ENCODE data around the gene WDTC1. TPM values are rescaled to one million over a fixed set of nuclear protein-coding genes. Genes with fewer than 3 reads are reported as not detected.

WDTC1 gene
- total RNA-seq, 1 experiment from 2014 or later = 19.0 TPM

DNA sequence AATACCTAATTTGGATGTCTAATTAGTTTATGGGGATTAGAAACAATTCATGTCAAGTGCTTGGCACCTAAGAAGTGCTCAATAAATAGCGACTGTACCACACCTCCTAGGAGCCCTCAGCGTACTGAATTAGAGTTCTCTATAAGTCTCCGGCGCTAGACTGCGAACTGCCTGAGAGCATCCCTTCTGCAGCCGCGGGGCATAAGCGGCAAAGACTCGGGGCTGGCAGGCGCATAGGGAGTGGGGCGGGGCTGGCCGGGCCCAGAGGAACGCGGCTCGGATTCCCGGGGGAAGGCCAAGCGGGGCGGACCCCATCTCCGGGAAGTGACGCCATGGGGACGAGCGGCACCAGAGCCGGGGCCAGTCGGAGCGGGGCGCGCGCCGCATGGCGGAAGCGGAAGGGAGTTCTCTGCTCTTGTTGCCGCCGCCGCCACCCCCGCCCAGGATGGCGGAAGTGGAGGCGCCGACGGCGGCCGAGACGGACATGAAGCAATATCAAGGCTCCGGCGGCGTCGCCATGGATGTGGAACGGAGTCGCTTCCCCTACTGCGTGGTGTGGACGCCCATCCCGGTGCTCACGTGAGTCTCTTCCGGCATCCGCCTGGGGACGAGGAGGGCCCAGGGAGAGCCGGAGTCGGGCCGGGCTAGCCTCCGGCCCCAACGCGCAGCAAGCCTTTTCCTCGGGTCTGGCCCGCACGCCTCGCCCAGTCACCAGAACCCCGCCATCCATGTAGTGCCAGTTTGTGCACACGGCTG is 87.6 kb downstream of the WDTC1 start, which contains the start of gene TMEM222:
Gene TMEM222 (plus strand): TSS at position 351 of the 756 bp plus-strand sequence. CDS start 35 bp downstream, at position 386.
- Histone ChIP-seq H2BK15ac (ENCODE audit: low read depth, low read length) (0 out of 2 replicates have a peak within 1 kb of the TSS, but pooled peaks have one; percentile 56), H3K56ac (ENCODE audit: insufficient read length, low read depth, low read length) (no peak within 1 kb of the TSS), H3K9ac (ENCODE audit: extremely low read depth, insufficient read length, low read length) (peak within 1 kb of the TSS; percentile 98), H4K8ac (replicated peaks; ENCODE audit: insufficient read length, low read depth, low read length) (no peak within 1 kb of the TSS), H3K79me1 (ENCODE audit: insufficient read depth, low read depth, low read length, poor library complexity, severe bottlenecking) (no peaks in the 10 kb centered on the region), H2AFZ (ENCODE audit: low read length) (peak within 1 kb of the TSS; percentile 90), H3K23ac (ENCODE audit: insufficient read length, low read depth, low read length) (no peak within 1 kb of the TSS), H3K9me3 (ENCODE audit: control insufficient read depth, low read depth, low read length) (no peaks in the 10 kb centered on the region), H2BK20ac (ENCODE audit: low read depth, low read length, poor library complexity, severe bottlenecking) (no peak within 1 kb of the TSS), H3K4me1 (ENCODE audit: insufficient read depth, low read length) (no peaks in the 10 kb centered on the region), H3K23me2 (ENCODE audit: insufficient read length, low read depth, low read length, poor library complexity, severe bottlenecking) (peaks cover 10% of the 10 kb centered on the region), H3K4me2 (ENCODE audit: insufficient read depth, insufficient read length, low read length) (peak within 1 kb of the TSS; percentile 95), H3K27ac (ENCODE audit: insufficient read length, low read depth, low read length) (no peak within 1 kb of the TSS), H2BK5ac (ENCODE audit: insufficient read length, low read length) (no peak within 1 kb of the TSS), H3K27me3 (ENCODE audit: insufficient read depth, low read length) (no peaks in the 10 kb centered on the region; the same call in 1 of the 2 replicates), H4K20me1 (ENCODE audit: control insufficient read depth, insufficient read depth, insufficient read length) (no peaks in the 10 kb centered on the region), H4K5ac (ENCODE audit: insufficient read length, low read depth, low read length) (no peak within 1 kb of the TSS), H2BK12ac (ENCODE audit: insufficient read length, low read depth, low read length) (no peak within 1 kb of the TSS), H2AK5ac (ENCODE audit: insufficient read length, low read length) (no peak within 1 kb of the TSS), H3K14ac (ENCODE audit: insufficient read depth, low read length) (peak within 1 kb of the TSS; percentile 74; the same call in 1 of the 2 replicates), H4K91ac (ENCODE audit: insufficient read length, low read depth, low read length) (no peak within 1 kb of the TSS), H3T11ph (ENCODE audit: low read length) (no peak within 1 kb of the TSS), H3K18ac (ENCODE audit: insufficient read length, low read depth, low read length) (peak within 1 kb of the TSS; percentile 89), H3K4ac (ENCODE audit: low read depth, low read length) (no peak within 1 kb of the TSS), H3K79me2 (ENCODE audit: insufficient read depth, low read length) (peaks cover 8% of the 10 kb centered on the region; the same call in 1 of the 2 replicates), H2BK120ac (ENCODE audit: low read depth, low read length, poor library complexity, severe bottlenecking) (no peak within 1 kb of the TSS)
- Mint-ChIP-seq H3K4me3 (peak within 1 kb of the TSS; percentile 96 to 99), H3K36me3 (ENCODE audit: insufficient read depth in 1 of 3, low read depth in 3 of 3) (peaks cover 10 to 26% (median 20%) of the 10 kb centered on the region in 3 experiments; a peak in 6 of 7 replicates), H3K27ac (peak within 1 kb of the TSS; percentile 94 to 98 (median 97)), H3K4me1 (peaks cover 14 to 15% of the 10 kb centered on the region in 2 experiments), H3K9me3 (no peaks in the 10 kb centered on the region), H3K27me3 (ENCODE audit: low read depth) (peaks cover 1% of the 10 kb centered on the region)
- WGBS (ENCODE audit: extremely low coverage, insufficient read length, low lambda C conversion rate) = no CpG with 5 or more reads among the region's 67 CpGs
- peak; percentile 98 for DNase-seq
- TF ChIP-seq, protein P1, sequence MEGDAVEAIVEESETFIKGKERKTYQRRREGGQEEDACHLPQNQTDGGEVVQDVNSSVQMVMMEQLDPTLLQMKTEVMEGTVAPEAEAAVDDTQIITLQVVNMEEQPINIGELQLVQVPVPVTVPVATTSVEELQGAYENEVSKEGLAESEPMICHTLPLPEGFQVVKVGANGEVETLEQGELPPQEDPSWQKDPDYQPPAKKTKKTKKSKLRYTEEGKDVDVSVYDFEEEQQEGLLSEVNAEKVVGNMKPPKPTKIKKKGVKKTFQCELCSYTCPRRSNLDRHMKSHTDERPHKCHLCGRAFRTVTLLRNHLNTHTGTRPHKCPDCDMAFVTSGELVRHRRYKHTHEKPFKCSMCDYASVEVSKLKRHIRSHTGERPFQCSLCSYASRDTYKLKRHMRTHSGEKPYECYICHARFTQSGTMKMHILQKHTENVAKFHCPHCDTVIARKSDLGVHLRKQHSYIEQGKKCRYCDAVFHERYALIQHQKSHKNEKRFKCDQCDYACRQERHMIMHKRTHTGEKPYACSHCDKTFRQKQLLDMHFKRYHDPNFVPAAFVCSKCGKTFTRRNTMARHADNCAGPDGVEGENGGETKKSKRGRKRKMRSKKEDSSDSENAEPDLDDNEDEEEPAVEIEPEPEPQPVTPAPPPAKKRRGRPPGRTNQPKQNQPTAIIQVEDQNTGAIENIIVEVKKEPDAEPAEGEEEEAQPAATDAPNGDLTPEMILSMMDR (conservative IDR thresholded peaks at IDR 0.05) = no peak
